Keratinocyte (primary cell): Measurements from ENCODE around the gene CLCN2. TPM values are rescaled to one million over a fixed set of nuclear protein-coding genes. Genes with fewer than 3 reads are reported as not detected.

Source experiments
- DNase-seq: peaks from one replicate; pipeline ENCODE4 v3.0.0-alpha.2; 2011; ENCODE audit warnings: low read depth, missing footprints, low spot score
- FAIRE-seq: peaks from 2 replicates; lab custom pipeline; 2011; peaks lifted over from hg19 to GRCh38; lab: Jason Lieb, UNC
- H2AFZ ChIP-seq: 2 replicates; pipeline ENCODE4 v1.6.0; 2012; ENCODE audit warnings: low read length, control low read depth, inconsistent platforms; ENCODE audit not compliant: control insufficient read depth
- H3K27ac ChIP-seq: 2 replicates; pipeline ENCODE4 v1.5.1; 2011; ENCODE audit warnings: low read length; ENCODE audit not compliant: control insufficient read depth, insufficient read depth
- H3K27me3 ChIP-seq: 3 replicates; pipeline ENCODE4 v1.6.0; 2011; ENCODE audit warnings: low read length; ENCODE audit not compliant: control insufficient read depth, insufficient read depth; ENCODE audit errors: extremely low read depth
- H3K36me3 ChIP-seq, 2 experiments: 2 replicates in 1 of 2; 3 replicates in 1 of 2; pipeline ENCODE4 v1.5.1; 2011; ENCODE audit warnings: low read length in 2 of 2, mild to moderate bottlenecking in 1 of 2; ENCODE audit not compliant: control insufficient read depth in 2 of 2, insufficient read depth in 2 of 2; ENCODE audit errors: extremely low read depth in 1 of 2
- H3K4me1 ChIP-seq: 3 replicates; pipeline ENCODE4 v1.5.1; 2011; ENCODE audit warnings: low read length; ENCODE audit not compliant: control insufficient read depth, insufficient read depth; ENCODE audit errors: extremely low read depth
- H3K4me2 ChIP-seq: 3 replicates; pipeline ENCODE4 v1.6.0; 2011; ENCODE audit warnings: low read depth, low read length; ENCODE audit not compliant: control insufficient read depth, insufficient read depth; ENCODE audit errors: extremely low read depth
- H3K4me3 ChIP-seq, 3 experiments: fragments of 200-600 bp in 1 of 3; sonication (generic) in 1 of 3; 2 replicates in 2 of 3; 3 replicates in 1 of 3; pipeline ENCODE4 v1.5.1; 2011 to 2016; ENCODE audit warnings: low read length in 3 of 3, mild to moderate bottlenecking in 3 of 3, control low read depth in 2 of 3, inconsistent platforms in 1 of 3, low read depth in 1 of 3, mixed read lengths in 1 of 3, mixed run types in 1 of 3, moderate library complexity in 1 of 3; ENCODE audit not compliant: control insufficient read depth in 2 of 3, insufficient read depth in 2 of 3; ENCODE audit errors: extremely low read depth in 1 of 3
- H3K79me2 ChIP-seq: 2 replicates; pipeline ENCODE4 v1.6.0; 2012; ENCODE audit warnings: low read length; ENCODE audit not compliant: control insufficient read depth, insufficient read depth
- H3K9ac ChIP-seq: 3 replicates; pipeline ENCODE4 v1.6.0; 2011; ENCODE audit warnings: low read length; ENCODE audit not compliant: control insufficient read depth, insufficient read depth; ENCODE audit errors: extremely low read depth
- H3K9me1 ChIP-seq: 3 replicates; pipeline ENCODE4 v1.6.0; 2011; ENCODE audit warnings: low read length; ENCODE audit not compliant: control insufficient read depth, insufficient read depth; ENCODE audit errors: extremely low read depth
- H3K9me3 ChIP-seq: 2 replicates; pipeline ENCODE4 v1.5.1; 2012; ENCODE audit warnings: low read depth, low read length; ENCODE audit not compliant: control insufficient read depth
- H4K20me1 ChIP-seq: 3 replicates; pipeline ENCODE4 v1.6.0; 2011; ENCODE audit warnings: low read length; ENCODE audit not compliant: control insufficient read depth, insufficient read depth; ENCODE audit errors: extremely low read depth
- EZH2 ChIP-seq: IDR thresholded peaks from one replicate; pipeline ENCODE4 v1.6.1; 2012; ENCODE audit warnings: inconsistent platforms, mild to moderate bottlenecking, low read length, moderate library complexity
- dilution Hi-C: fragments of 300-500 bp; cut with MboI; formaldehyde crosslinking; loops from one replicate; pipeline ENCODE4 v1.7.0; 2020; ENCODE audit warnings: low sequenced_read_pairs; ENCODE audit not compliant: extremely low pct_ligation_motif_present
- polyA plus RNA-seq, 5 experiments: library from polyadenylated mRNA; depleted of rRNA in 3 of 5; stranded (reverse) in 3 of 5; stranded (forward) in 1 of 5; unstranded in 1 of 5; fragments of >200 nt; gene quantifications; 1 replicate in 1 of 5; 2 replicates in 3 of 5; 3 replicates in 1 of 5; pipeline versions ENCODE4 v1.2.1 to v1.2.3, GENCODE V29; 2011 to 2012; ENCODE audit warnings: missing spikeins in 2 of 5, low read depth in 1 of 5, low replicate concordance in 1 of 5
- TF ChIP-seq, protein P1 (sequence below), 3 experiments: IDR thresholded peaks in 1 of 3; conservative IDR thresholded peaks in 1 of 3; optimal IDR thresholded peaks in 1 of 3; 2 replicates in 2 of 3; 3 replicates in 1 of 3; pipeline versions ENCODE3 to v1.5.1; 2011; ENCODE audit warnings: low read length in 3 of 3, mild to moderate bottlenecking in 3 of 3, moderate library complexity in 2 of 3, control low read depth in 1 of 3, inconsistent platforms in 1 of 3; ENCODE audit not compliant: insufficient read depth in 2 of 3; ENCODE audit errors: extremely low read depth in 1 of 3

The CLCN2 gene
- polyA plus RNA-seq, 1 donor (not counting 4 experiments of a cell fraction or from before 2014, with no cell fraction given), result 3.1 TPM

DNA sequence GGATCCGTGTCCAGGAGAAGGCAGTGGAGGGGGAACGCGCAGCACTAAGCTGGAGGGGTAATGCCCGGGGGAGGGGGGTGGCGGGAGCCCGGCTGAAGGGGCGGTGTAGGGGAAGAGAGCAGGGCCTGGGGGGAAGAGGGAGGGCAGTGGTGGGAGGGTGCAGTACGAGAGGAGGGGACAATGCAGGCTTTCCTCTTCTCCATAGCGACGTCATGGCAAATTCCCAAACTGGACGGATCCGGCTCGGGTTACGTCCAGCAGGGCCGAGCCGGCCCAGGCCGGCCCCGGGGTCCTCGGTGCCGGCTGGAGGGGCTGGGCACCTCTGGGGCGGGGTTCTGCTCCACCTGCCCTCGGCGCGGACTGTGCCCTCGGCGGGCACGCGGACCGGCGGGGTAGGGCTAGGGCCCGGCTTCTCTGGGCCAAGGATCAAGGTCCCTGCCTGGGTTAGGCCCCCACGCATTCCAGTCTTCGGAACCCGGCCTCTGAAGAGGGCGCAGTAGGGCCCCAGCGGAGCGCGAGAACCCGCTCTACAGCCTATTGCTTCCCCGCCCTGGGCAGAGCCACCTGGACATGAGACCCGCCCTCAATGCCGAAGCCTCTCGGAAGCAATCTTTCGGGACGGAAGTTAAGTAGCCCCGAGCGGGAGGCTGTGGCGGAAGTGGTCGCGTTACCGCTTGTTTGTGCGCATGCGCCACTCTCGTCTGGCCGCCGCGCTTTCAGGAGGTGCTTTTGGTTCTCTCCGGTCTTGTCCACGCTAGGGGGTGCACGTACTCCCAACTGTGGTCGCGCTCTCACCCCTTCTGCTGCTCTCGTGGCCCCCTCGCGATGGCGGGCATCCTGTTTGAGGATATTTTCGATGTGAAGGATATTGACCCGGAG lies 1.5 kb upstream of the CLCN2 start:
- Histone ChIP-seq H3K9ac (peak overlapping the region; percentile 83), H3K36me3 (peaks cover 13 to 16% of the 10 kb centered on the region in 2 experiments), H3K79me2 (peaks cover 25% of the 10 kb centered on the region), H4K20me1 (no peaks in the 10 kb centered on the region), H3K4me3 (peak overlapping the region; percentile 59 to 97 (median 95)), H3K9me1 (no peaks in the 10 kb centered on the region), H3K27me3 (no peaks in the 10 kb centered on the region), H2AFZ (peak overlapping the region; percentile 86), H3K4me2 (peak overlapping the region; percentile 74), H3K9me3 (no peaks in the 10 kb centered on the region), H3K27ac (peak overlapping the region; percentile 82), H3K4me1 (peaks cover 22% of the 10 kb centered on the region)
- dilution Hi-C loops, result no loop called here
- FAIRE-seq (peak; percentile 82), DNase-seq (peak; percentile 79)
- TF ChIP-seq, protein P1, sequence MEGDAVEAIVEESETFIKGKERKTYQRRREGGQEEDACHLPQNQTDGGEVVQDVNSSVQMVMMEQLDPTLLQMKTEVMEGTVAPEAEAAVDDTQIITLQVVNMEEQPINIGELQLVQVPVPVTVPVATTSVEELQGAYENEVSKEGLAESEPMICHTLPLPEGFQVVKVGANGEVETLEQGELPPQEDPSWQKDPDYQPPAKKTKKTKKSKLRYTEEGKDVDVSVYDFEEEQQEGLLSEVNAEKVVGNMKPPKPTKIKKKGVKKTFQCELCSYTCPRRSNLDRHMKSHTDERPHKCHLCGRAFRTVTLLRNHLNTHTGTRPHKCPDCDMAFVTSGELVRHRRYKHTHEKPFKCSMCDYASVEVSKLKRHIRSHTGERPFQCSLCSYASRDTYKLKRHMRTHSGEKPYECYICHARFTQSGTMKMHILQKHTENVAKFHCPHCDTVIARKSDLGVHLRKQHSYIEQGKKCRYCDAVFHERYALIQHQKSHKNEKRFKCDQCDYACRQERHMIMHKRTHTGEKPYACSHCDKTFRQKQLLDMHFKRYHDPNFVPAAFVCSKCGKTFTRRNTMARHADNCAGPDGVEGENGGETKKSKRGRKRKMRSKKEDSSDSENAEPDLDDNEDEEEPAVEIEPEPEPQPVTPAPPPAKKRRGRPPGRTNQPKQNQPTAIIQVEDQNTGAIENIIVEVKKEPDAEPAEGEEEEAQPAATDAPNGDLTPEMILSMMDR (optimal IDR thresholded peaks at IDR 0.05 in 1 of 3, IDR thresholded peaks at IDR 0.05 in 1 of 3, conservative IDR thresholded peaks at IDR 0.05 in 1 of 3; ENCODE audit: extremely low read depth in 1 of 3, insufficient read depth in 2 of 3, low read length in 3 of 3), result peak in 2 of 3 experiments; percentile 55 to 57
- TF ChIP-seq EZH2, result no peak

DNA sequence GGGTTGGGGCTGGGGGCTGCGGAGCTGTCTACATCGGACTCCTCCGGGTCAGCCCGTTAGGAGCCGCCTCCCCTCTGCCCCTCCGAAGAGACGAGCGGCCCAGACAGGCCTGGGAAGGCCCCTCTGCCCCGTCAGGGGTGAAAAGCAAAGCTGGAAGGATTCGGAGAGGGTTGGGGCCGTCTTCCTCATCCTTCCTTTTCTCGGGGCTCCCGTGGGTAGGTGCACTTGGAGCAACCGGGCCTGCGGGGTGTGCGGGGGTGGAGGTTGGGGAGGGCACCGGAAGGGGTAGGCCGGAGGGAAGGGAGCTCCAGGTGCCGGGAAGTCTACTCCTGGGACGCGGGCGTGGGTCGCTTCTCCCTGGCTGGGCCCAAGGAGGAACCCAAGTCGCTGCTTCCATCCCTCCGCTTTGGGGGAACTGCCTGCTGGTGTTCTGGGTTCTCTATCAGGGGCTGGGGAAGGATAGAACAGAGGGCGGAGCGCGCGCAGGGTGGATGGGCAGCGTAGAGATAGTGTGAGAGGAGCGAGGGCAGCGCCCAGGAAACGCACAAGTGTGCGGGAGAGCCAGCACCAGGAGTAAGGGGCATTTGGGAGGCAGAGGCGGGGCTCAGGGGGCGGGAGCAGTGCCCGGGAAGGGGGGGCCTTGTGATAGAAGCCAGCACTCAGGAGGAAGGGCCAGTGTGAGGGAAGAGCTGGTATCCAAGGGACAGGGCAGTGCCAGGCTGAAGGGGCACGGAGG lies 695 bp upstream of the CLCN2 start:
- Histone ChIP-seq H3K27me3 (no peaks in the 10 kb centered on the region), H3K9me1 (no peaks in the 10 kb centered on the region), H3K9me3 (no peaks in the 10 kb centered on the region), H3K27ac (peak overlapping the region; percentile 82), H3K4me3 (peak overlapping the region; percentile 59 to 97 (median 95)), H3K36me3 (peaks cover 12 to 16% of the 10 kb centered on the region in 2 experiments), H3K9ac (peak overlapping the region; percentile 83), H4K20me1 (no peaks in the 10 kb centered on the region), H3K4me1 (peaks cover 22% of the 10 kb centered on the region), H3K4me2 (peak overlapping the region; percentile 74), H3K79me2 (peaks cover 25% of the 10 kb centered on the region), H2AFZ (peak overlapping the region; percentile 63)
- no peak for FAIRE-seq
- TF ChIP-seq EZH2, result no peak
- TF ChIP-seq, protein P1 (optimal IDR thresholded peaks at IDR 0.05 in 1 of 3, IDR thresholded peaks at IDR 0.05 in 1 of 3, conservative IDR thresholded peaks at IDR 0.05 in 1 of 3; ENCODE audit: extremely low read depth in 1 of 3, insufficient read depth in 2 of 3, low read length in 3 of 3), result no peak
- DNase-seq, result no peak
- dilution Hi-C loops, result no loop called here
